Measurements from ENCODE around the gene MRGPRF.

DNA sequence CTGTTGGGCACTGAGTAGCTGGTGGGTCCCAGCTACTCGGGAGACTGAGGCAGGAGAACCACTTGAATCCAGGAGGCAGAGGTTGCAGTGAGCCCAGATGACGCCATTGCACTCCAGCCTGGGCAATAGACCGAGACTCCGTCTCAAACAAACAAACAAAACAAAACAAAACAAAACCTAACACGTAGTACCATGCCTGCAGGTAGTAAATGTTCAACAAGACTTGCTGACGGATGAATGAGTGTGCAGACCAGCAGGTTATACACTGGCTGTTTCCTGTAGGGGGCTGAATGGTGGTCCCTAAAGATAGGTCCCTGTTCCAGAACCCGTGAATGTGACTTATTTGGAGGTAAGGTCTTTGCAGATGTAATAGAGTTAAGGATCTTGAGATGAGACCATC, 19.5 kb downstream of the MRGPRF start:
- TF ChIP-seq, protein P1, sequence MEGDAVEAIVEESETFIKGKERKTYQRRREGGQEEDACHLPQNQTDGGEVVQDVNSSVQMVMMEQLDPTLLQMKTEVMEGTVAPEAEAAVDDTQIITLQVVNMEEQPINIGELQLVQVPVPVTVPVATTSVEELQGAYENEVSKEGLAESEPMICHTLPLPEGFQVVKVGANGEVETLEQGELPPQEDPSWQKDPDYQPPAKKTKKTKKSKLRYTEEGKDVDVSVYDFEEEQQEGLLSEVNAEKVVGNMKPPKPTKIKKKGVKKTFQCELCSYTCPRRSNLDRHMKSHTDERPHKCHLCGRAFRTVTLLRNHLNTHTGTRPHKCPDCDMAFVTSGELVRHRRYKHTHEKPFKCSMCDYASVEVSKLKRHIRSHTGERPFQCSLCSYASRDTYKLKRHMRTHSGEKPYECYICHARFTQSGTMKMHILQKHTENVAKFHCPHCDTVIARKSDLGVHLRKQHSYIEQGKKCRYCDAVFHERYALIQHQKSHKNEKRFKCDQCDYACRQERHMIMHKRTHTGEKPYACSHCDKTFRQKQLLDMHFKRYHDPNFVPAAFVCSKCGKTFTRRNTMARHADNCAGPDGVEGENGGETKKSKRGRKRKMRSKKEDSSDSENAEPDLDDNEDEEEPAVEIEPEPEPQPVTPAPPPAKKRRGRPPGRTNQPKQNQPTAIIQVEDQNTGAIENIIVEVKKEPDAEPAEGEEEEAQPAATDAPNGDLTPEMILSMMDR (IDR thresholded peaks at IDR 0.05; ENCODE audit: low read depth, low read length) = no peak
- no peak for TF ChIP-seq EZH2phosphoT487 (IDR thresholded peaks at IDR 0.05; ENCODE audit: low read depth)

Measured in OCI-LY3 (cell line).